ENCODE measurements around the gene MPRIP. TPM values are rescaled to one million over a fixed set of nuclear protein-coding genes. Genes with fewer than 3 reads are reported as not detected.
"Not testable (repeated sequence)": the region's sequence is repeated elsewhere in the genome, so short reads cannot be mapped to it uniquely, and the experiment has no call there.

MPRIP gene
- total and polyA plus RNA-seq, 4 donors = 121 to 342 (median 175) TPM

- DNase-seq (peak; percentile 72 to 82 (median 79)), ATAC-seq (ENCODE audit: insufficient read depth, low FRiP score) (peak; percentile 91)
- Histone ChIP-seq H3K27ac (ENCODE audit: low read depth in 1 of 2, low read length in 1 of 2) (no peak overlapping the region), H3K9me3 (ENCODE audit: control insufficient read depth in 4 of 4, insufficient read depth in 3 of 4, low read length in 3 of 4) (no peaks in the 10 kb centered on the region), H3K4me3 (no peak overlapping the region), H3K9ac (ENCODE audit: insufficient read depth in 1 of 2, low read length in 2 of 2) (no peak overlapping the region), H3K36me3 (ENCODE audit: control insufficient read depth in 4 of 4, insufficient read depth in 4 of 4, low read length in 4 of 4) (no peaks in the 10 kb centered on the region), H3K4me1 (ENCODE audit: control insufficient read depth in 5 of 5, insufficient read depth in 5 of 5, low read length in 5 of 5) (peaks cover 0 to 12% (median 3%) of the 10 kb centered on the region in 5 donors), H3K27me3 (ENCODE audit: control insufficient read depth in 3 of 3, insufficient read depth in 3 of 3, low read length in 2 of 3) (no peaks in the 10 kb centered on the region)
- 22 to 33% methylated on average over 22 of the region's 22 CpGs for WGBS, 2 donors
- peak; percentile 92 for TF ChIP-seq CTCF (IDR thresholded peaks at IDR 0.05; ENCODE audit: control extremely low read depth, extremely low read depth)
These were observed 40.3 kb upstream of the MPRIP start for GRCh38 chr17:17001874-17002520.

- DNase-seq; H3K4me3 ChIP-seq; H3K9ac ChIP-seq (ENCODE audit: insufficient read depth in 1 of 2, low read length in 2 of 2); H3K27ac ChIP-seq (ENCODE audit: low read depth in 1 of 2, low read length in 1 of 2); H3K9me3 ChIP-seq (ENCODE audit: control insufficient read depth in 4 of 4, insufficient read depth in 3 of 4, low read length in 3 of 4); ATAC-seq (ENCODE audit: insufficient read depth, low FRiP score); H3K27me3 ChIP-seq (ENCODE audit: control insufficient read depth in 3 of 3, insufficient read depth in 3 of 3, low read length in 2 of 3); H3K36me3 ChIP-seq (ENCODE audit: control insufficient read depth in 4 of 4, insufficient read depth in 4 of 4, low read length in 4 of 4): not testable (repeated sequence)
- H3K4me1 ChIP-seq (ENCODE audit: control insufficient read depth in 5 of 5, insufficient read depth in 5 of 5, low read length in 5 of 5) = peaks cover 0 to 12% (median 3%) of the 10 kb centered on the region in 5 donors
- WGBS, 2 donors = 90 to 93% methylated on average over 20 of the region's 20 CpGs
These were observed 39.2 kb upstream of the MPRIP start for GRCh38 chr17:17002731-17003715.

- H3K36me3 ChIP-seq (ENCODE audit: control insufficient read depth in 4 of 4, insufficient read depth in 4 of 4, low read length in 4 of 4) = no peaks in the 10 kb centered on the region
- no peak overlapping the region for H3K9ac ChIP-seq (ENCODE audit: insufficient read depth in 1 of 2, low read length in 2 of 2)
- no peak overlapping the region for H3K27ac ChIP-seq (ENCODE audit: low read depth in 1 of 2, low read length in 1 of 2)
- no peak for DNase-seq
- no peak for TF ChIP-seq CTCF (IDR thresholded peaks at IDR 0.05; ENCODE audit: control extremely low read depth, extremely low read depth)
- ATAC-seq (ENCODE audit: insufficient read depth, low FRiP score) = no peak
- 85% methylated on average over 18 to 19 of the region's 19 CpGs for WGBS, 2 donors
- no peaks in the 10 kb centered on the region for H3K9me3 ChIP-seq (ENCODE audit: control insufficient read depth in 4 of 4, insufficient read depth in 3 of 4, low read length in 3 of 4)
- peaks cover 0 to 12% (median 3%) of the 10 kb centered on the region in 5 donors for H3K4me1 ChIP-seq (ENCODE audit: control insufficient read depth in 5 of 5, insufficient read depth in 5 of 5, low read length in 5 of 5)
- no peak overlapping the region for H3K4me3 ChIP-seq
- H3K27me3 ChIP-seq (ENCODE audit: control insufficient read depth in 3 of 3, insufficient read depth in 3 of 3, low read length in 2 of 3) = no peaks in the 10 kb centered on the region
These were observed 37.8 kb upstream of the MPRIP start for GRCh38 chr17:17004251-17004996.

GRCh38 chr17:17004997-17005614 lies 37.2 kb upstream of the MPRIP start:
- 75 to 78% methylated on average over 13 to 14 of the region's 14 CpGs for WGBS, 2 donors
- H3K4me3 ChIP-seq; H3K9ac ChIP-seq (ENCODE audit: insufficient read depth in 1 of 2, low read length in 2 of 2); H3K9me3 ChIP-seq (ENCODE audit: control insufficient read depth in 4 of 4, insufficient read depth in 3 of 4, low read length in 3 of 4); H3K27me3 ChIP-seq (ENCODE audit: control insufficient read depth in 3 of 3, insufficient read depth in 3 of 3, low read length in 2 of 3); ATAC-seq (ENCODE audit: insufficient read depth, low FRiP score); H3K27ac ChIP-seq (ENCODE audit: low read depth in 1 of 2, low read length in 1 of 2); H3K36me3 ChIP-seq (ENCODE audit: control insufficient read depth in 4 of 4, insufficient read depth in 4 of 4, low read length in 4 of 4): not testable (repeated sequence)
- DNase-seq = peak; percentile 47 to 63 (median 53)
- H3K4me1 ChIP-seq (ENCODE audit: control insufficient read depth in 5 of 5, insufficient read depth in 5 of 5, low read length in 5 of 5) = peaks cover 0 to 12% (median 3%) of the 10 kb centered on the region in 5 donors

- H3K27ac ChIP-seq (ENCODE audit: low read depth in 1 of 2, low read length in 1 of 2); DNase-seq; ATAC-seq (ENCODE audit: insufficient read depth, low FRiP score); H3K9me3 ChIP-seq (ENCODE audit: control insufficient read depth in 4 of 4, insufficient read depth in 3 of 4, low read length in 3 of 4); H3K9ac ChIP-seq (ENCODE audit: insufficient read depth in 1 of 2, low read length in 2 of 2); H3K4me1 ChIP-seq (ENCODE audit: control insufficient read depth in 5 of 5, insufficient read depth in 5 of 5, low read length in 5 of 5); H3K4me3 ChIP-seq; H3K27me3 ChIP-seq (ENCODE audit: control insufficient read depth in 3 of 3, insufficient read depth in 3 of 3, low read length in 2 of 3); H3K36me3 ChIP-seq (ENCODE audit: control insufficient read depth in 4 of 4, insufficient read depth in 4 of 4, low read length in 4 of 4): not testable (repeated sequence)
- WGBS, 2 donors = 83% methylated on average over 3 to 5 of the region's 6 CpGs
These were observed 34.4 kb upstream of the MPRIP start for GRCh38 chr17:17007891-17008290.

Data from lung (tissue), 12 donors.